ENCODE data around the gene SLC10A4.
"Not testable (repeated sequence)": the region's sequence is repeated elsewhere in the genome, so short reads cannot be mapped to it uniquely, and the experiment has no call there.

SLC10A4 gene

DNA sequence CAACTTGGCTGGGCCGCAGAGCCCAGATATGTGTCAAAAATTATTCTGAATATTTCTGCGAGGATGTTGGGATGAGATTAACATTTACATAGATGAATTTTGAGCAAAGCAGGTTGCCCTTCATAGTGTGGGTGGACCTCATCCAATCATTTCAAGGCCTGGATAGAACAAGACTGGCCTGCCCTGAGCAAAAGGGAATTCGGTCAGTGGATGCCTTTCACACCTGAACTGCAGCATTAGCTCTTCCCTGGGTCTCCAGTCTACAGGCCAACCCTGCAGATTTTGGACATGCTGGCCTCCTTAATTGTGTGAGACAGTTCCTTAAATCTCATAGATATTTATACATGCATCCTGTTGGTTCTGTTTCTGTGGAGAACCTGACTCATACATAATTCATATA is 32.4 kb upstream of the SLC10A4 start:
- ChIA-PET POLR2A (ENCODE audit: low non-redundant PET) (no interaction called here), CTCF (no interaction called here)
- H3K27ac ChIP-seq = no peak overlapping the region
- no peak for TF ChIP-seq CTCF (conservative IDR thresholded peaks at IDR 0.05; ENCODE audit: low read depth)
- no peak for DNase-seq (ENCODE audit: low spot score)

DNA sequence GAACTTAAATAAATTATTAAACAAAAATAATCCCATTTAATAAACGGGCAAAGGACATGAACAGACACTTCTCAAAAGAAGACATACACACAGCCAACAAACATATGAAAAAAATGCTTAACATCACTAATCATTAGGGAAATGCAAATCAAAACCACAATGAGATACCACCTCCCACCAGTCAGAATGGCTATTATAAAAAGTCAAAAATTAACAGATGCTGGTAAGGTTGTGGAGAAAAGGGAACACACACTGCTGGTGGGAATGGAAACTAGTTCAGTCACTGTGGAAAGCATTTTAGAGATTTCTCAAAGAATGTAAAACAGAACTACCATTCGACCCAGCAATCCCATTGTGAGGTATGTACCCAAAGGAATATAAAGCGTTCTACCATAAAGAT is 31.5 kb upstream of the SLC10A4 start:
- POLR2A ChIA-PET (ENCODE audit: low non-redundant PET); DNase-seq (ENCODE audit: low spot score); CTCF ChIA-PET; H3K27ac ChIP-seq: not testable (repeated sequence)

GRCh38 chr4:48454591-48454990 is 28.6 kb upstream of the SLC10A4 start:
- H3K27ac ChIP-seq = no peak overlapping the region
- DNase-seq (ENCODE audit: low spot score) = no peak
- no peak for TF ChIP-seq CTCF (conservative IDR thresholded peaks at IDR 0.05; ENCODE audit: low read depth)
- ChIA-PET POLR2A (ENCODE audit: low non-redundant PET) (interaction anchor here (0.5 kb wide), 1 partner anchor 47 kb away, joined by 9 read pairs; no protein-coding TSS in a partner anchor), CTCF (interaction anchor here (0.5 kb wide), 1 partner anchor 78 kb away, joined by 3 read pairs; no protein-coding TSS in a partner anchor)

GRCh38 chr4:48461000-48461399 is 22.1 kb upstream of the SLC10A4 start:
- no peak overlapping the region for H3K27ac ChIP-seq
- ChIA-PET POLR2A (ENCODE audit: low non-redundant PET) (no interaction called here), CTCF (no interaction called here)
- no peak for TF ChIP-seq CTCF (conservative IDR thresholded peaks at IDR 0.05; ENCODE audit: low read depth)
- no peak for DNase-seq (ENCODE audit: low spot score)

GRCh38 chr4:48462363-48462762 is 20.8 kb upstream of the SLC10A4 start:
- no peak for TF ChIP-seq CTCF (conservative IDR thresholded peaks at IDR 0.05; ENCODE audit: low read depth)
- POLR2A ChIA-PET (ENCODE audit: low non-redundant PET) = no interaction called here
- CTCF ChIA-PET = no interaction called here
- DNase-seq (ENCODE audit: low spot score) = no peak
- no peak overlapping the region for H3K27ac ChIP-seq

DNA sequence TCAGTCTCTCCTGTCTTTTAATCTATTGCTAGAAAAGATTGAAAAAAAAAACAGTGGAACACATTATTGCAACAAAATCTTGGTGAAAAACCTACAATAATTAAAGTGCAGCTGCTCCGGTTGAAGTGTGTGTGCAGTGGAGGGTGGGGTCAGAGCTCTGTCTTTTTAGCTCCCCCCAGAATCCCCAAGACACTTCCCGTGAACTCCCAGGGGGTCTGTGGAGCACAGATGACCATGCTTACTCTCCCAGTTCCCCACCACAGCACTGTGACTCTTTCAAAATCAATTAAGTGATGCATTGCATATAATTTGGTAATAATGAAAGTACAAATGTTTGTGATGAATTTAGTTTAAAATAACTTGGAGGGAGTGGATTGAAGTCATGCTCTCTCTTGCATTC is 15.7 kb upstream of the SLC10A4 start:
- no peak for DNase-seq (ENCODE audit: low spot score)
- no peak for TF ChIP-seq CTCF (conservative IDR thresholded peaks at IDR 0.05; ENCODE audit: low read depth)
- H3K27ac ChIP-seq = no peak overlapping the region
- ChIA-PET POLR2A (ENCODE audit: low non-redundant PET) (no interaction called here), CTCF (interaction anchor here (1.0 kb wide), 1 partner anchor 9 kb away, joined by 3 read pairs; no protein-coding TSS in a partner anchor)

DNA sequence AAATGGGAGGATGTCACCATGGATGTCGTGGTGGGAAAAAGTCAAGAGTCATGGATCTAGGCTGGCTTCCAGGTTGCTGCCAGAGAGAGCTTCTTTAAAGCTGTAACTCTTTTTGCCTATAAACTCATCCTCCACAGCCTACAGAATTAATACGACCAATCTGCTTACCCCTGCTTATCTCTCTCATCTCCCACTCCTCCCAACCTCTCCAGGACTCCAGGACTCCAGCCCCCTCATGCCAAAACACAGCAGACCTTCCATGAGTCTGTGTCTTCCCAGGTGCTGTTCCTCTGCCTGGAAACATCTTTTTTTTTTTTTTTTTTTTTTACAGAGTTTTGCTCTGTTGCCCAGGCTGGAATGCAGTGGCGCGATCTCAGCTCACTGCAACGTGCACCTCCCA is 15.3 kb upstream of the SLC10A4 start:
- CTCF ChIA-PET = interaction anchor here (0.6 to 1.0 kb wide), 2 partner anchors 9 to 1976 kb away, joined by 3 read pairs; no protein-coding TSS in a partner anchor
- POLR2A ChIA-PET (ENCODE audit: low non-redundant PET) = no interaction called here
- TF ChIP-seq CTCF (conservative IDR thresholded peaks at IDR 0.05; ENCODE audit: low read depth) = no peak

More for the DNA sequence above, 15.3 kb upstream of the SLC10A4 start:
- H3K27ac ChIP-seq = no peak overlapping the region
- DNase-seq (ENCODE audit: low spot score) = no peak

Data from RWPE1 (cell line).